NB4 (cell line): ENCODE measurements around the gene COQ5.

ENCODE experiments used
- DNase-seq: peaks from one replicate; pipeline ENCODE4 v3.0.0; 2010; ENCODE audit warnings: low read depth
- H3K4me3 ChIP-seq: one replicate; pipeline ENCODE4 v1.5.1; 2011; ENCODE audit warnings: mild to moderate bottlenecking, low read depth, low read length, moderate library complexity
- CTCF ChIP-seq: IDR thresholded peaks from one replicate; pipeline ENCODE4 v1.5.1; 2012; ENCODE audit warnings: low read depth, low read length
- MAX ChIP-seq: IDR thresholded peaks from 2 replicates; pipeline ENCODE4 v1.6.1; 2011; ENCODE audit warnings: low read depth, low read length
- MYC ChIP-seq: IDR thresholded peaks from 2 replicates; pipeline ENCODE4 v1.6.1; 2011; ENCODE audit warnings: low read depth, low read length
- POLR2A ChIP-seq: IDR thresholded peaks from 2 replicates; pipeline ENCODE4 v1.6.1; 2011; ENCODE audit warnings: mild to moderate bottlenecking; ENCODE audit not compliant: insufficient read length; ENCODE audit errors: extremely low read depth

The COQ5 gene

GRCh38 chr12:120496413-120497340 lies 32.3 kb downstream of the COQ5 start:
- TF ChIP-seq POLR2A (no peak), MAX (peak; percentile 58), CTCF (peak; percentile 3), MYC (no peak)
- DNase-seq, result peak; percentile 85
- peak overlapping the region; percentile 87 for H3K4me3 ChIP-seq

- peak within 1 kb of the TSS; percentile 87 for H3K4me3 ChIP-seq
- DNase-seq, result peak; percentile 98
- no peak for TF ChIP-seq CTCF
- peak; percentile 37 for TF ChIP-seq MYC
- peak; percentile 91 for TF ChIP-seq POLR2A
- TF ChIP-seq MAX, result peak; percentile 75; the same call in 1 of the 2 replicates
Observed at GRCh38 chr12:120495731-120496412, 33.1 kb downstream of the COQ5 start, which contains the start of gene DYNLL1. Gene DYNLL1, plus strand, starts transcription at chr12:120496113. Its CDS starts 309 bp downstream, at chr12:120496422.

GRCh38 chr12:120495186-120495730 lies 33.7 kb downstream of the COQ5 start:
- TF ChIP-seq POLR2A (no peak), CTCF (no peak), MYC (no peak), MAX (no peak)
- no peak for DNase-seq
- H3K4me3 ChIP-seq, result peak overlapping the region; percentile 66

GRCh38 chr12:120490833-120491512 lies 38.0 kb downstream of the COQ5 start:
- TF ChIP-seq POLR2A (no peak), MYC (no peak), MAX (no peak), CTCF (no peak)
- no peak overlapping the region for H3K4me3 ChIP-seq
- DNase-seq, result no peak

GRCh38 chr12:120490325-120490724 lies 38.6 kb downstream of the COQ5 start:
- no peak for TF ChIP-seq POLR2A
- no peak for TF ChIP-seq MYC
- TF ChIP-seq CTCF, result no peak
- no peak for TF ChIP-seq MAX
- H3K4me3 ChIP-seq, result no peak overlapping the region
- no peak for DNase-seq
